HL-60/S4 treated with retinoic acid at 250 ng/mL for 4 days and 3 days (cell line): ENCODE data around the gene GNA15.
"Not testable (repeated sequence)": the region's sequence is repeated elsewhere in the genome, so short reads cannot be mapped to it uniquely, and the experiment has no call there.

Experiments used
- in situ Hi-C: fragments of 300-500 bp; cut with MboI; formaldehyde crosslinking; loops from 2 replicates; pipeline ENCODE4 v1.7.0; 2022; ENCODE audit warnings: low sequenced_read_pairs

Gene GNA15

DNA sequence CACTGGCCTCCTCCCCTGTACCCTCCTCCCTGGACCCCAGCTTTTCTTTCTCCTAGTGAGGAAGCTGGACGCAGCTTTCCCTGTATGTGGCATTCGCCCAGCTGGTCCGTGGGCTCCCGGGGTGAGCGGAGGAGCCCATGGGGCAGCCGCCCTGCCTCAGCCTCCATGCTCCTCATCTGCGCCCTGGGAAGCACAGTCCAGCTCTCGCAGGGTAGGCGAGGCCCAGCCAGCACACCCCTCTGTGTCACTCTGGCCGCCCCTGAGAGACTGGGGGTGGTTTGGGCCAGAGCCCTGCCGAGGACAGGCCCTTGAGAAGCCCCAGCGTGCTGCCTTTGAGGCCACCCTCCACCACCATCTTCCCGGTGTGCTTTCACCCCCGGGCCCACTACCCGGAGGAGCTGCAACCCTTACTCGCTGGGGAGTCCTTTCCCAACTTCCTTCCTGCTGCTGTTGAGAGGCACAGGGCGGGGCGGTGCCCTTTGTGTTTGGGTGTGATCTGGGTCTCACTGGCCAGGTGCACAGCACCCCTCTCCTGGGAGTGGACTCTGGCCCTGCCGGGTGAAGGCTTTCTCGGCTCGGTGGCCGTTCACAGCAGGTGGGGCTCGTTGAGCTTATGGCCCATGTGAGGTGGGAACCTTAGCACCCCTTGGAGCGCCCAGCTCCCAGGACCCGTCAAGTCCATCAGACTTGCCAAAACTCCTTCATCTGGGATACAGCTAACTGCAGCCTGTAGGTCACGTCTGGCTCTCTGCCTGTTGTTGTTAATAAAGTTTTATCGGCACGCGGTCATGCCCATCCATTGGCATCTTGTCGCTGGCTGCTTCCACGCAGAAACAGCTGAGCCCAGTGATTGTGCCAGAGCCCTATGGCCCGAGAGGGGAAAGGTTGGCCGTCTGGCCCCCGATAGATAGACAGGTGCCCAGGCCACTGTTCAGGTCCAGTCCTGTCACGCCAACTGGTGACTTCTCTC is 53.1 kb downstream of the GNA15 start:
- in situ Hi-C loops: no loop called here

- in situ Hi-C loops: no loop called here
Observed at GRCh38 chr19:3189702-3190469, 54.1 kb downstream of the GNA15 start.

- in situ Hi-C loops: no loop called here
Observed at GRCh38 chr19:3190470-3190770, 54.6 kb downstream of the GNA15 start.

DNA sequence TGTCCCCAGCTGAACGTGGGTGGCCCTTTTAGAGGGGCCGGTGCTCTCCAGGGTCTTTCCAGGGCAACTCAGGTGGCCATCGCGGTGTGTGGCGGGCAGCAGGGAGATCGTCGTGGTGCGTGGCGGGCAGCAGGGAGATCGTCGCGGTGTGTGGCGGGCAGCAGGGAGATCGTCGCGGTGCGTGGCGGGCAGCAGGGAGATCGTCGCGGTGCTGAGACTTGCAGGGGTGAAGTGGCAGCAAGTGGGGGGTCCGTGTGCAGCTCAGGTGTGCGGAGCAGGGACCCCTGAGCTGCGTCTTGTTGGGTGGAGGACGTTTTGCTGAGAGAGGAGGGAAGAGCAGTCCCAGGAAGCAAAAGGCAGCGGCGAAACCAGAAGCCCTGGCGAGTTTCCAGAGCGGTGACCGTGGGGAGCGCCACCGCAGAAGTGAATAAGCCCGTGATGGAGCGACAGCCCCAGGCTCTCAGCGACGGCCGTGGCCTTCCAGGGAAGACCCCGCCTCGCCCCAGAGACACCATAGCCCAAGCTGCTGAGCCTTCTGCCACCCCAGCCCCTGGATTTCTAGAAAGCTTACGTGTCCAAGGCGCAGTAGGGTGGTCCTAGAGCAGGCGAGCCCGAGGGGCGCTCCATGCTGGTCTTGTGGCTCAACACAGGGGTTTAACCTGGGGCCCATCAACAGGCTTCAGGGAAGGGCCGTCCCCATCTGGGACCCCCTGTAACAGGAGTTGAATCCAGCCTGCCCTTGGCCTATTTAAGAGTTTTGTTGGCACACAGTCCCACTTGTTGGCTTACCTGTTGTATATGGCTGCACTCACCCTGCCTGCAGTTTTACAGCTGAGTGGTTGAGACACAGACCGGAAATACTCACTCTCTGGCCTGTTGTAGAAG is 55.3 kb downstream of the GNA15 start:
- in situ Hi-C loops: no loop called here

DNA sequence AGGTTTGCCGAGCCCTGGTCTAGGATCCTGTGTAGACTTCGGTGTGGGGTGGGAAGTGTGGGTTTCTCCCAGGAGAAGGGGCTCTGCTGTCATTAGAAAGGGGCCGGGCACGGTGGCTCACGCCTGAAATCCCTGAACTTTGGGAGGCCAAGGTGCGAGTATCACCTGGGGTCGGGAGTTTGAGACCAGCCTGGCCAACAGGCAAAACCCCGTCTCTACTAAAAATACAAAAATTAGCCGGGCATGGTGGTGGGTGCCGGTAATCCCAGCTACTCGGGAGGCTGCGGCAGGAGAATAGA is 55.9 kb downstream of the GNA15 start:
- in situ Hi-C loops: not testable (repeated sequence)

DNA sequence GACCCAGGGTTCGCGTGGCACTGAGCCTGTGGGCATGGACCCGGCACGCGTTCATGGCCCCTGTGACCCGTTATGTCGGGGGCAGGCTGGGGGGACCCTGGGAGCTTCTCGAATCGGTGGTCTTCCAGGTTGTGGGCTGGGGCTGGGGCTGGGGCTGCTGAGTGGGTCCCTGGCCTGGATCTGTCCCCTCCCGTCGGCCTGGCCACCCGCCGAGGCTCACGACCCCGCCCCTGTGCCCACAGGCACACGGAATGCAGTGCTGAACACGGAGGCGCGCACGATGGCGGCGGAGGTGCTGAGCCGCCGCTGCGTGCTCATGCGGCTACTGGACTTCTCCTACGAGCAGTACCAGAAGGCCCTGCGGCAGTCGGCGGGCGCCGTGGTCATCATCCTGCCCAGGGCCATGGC is 56.4 kb downstream of the GNA15 start:
- in situ Hi-C loops: no loop called here

GRCh38 chr19:3192684-3193083 is 56.9 kb downstream of the GNA15 start:
- in situ Hi-C loops: no loop called here

DNA sequence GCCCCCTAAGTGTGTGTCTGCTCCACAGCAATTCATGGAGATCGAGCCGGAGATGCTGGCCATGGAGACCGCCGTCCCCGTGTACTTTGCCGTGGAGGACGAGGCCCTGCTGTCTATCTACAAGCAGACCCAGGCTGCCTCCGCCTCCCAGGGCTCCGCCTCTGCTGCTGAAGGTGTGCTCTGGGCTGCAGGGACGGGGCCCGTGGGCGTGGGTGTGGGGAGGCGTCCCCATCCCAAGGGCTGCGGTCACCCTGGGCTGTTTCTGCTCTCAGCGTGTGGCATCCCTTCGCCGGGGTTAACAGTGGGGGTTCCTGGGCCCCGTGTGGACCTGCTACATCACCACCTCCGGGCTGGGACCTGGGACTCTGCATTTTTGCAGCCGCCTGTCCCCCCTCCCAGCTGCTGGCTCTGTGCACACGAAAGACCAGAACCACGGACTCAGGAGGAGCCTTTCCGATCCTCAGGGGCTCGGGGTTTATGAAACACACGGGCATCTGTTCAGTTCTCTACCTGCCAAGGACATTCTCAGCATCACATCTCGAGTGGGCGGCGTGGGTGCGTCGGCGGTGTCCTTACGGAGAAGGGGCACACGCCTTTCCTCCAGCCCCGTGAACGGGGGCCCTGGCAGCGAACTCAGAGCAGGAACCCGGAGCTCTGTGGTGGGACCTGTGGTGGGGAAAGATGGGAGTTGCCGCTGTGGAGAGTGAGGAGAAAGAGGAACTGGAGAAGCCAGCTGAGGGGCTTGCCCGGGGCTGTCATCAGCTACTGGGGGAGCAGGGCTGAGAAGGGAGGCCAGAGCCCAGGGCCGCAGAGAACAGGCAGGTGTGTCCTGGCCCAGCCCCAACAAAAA is 57.6 kb downstream of the GNA15 start:
- in situ Hi-C loops: no loop called here

GRCh38 chr19:3194106-3195087 is 58.6 kb downstream of the GNA15 start:
- in situ Hi-C loops: no loop called here

DNA sequence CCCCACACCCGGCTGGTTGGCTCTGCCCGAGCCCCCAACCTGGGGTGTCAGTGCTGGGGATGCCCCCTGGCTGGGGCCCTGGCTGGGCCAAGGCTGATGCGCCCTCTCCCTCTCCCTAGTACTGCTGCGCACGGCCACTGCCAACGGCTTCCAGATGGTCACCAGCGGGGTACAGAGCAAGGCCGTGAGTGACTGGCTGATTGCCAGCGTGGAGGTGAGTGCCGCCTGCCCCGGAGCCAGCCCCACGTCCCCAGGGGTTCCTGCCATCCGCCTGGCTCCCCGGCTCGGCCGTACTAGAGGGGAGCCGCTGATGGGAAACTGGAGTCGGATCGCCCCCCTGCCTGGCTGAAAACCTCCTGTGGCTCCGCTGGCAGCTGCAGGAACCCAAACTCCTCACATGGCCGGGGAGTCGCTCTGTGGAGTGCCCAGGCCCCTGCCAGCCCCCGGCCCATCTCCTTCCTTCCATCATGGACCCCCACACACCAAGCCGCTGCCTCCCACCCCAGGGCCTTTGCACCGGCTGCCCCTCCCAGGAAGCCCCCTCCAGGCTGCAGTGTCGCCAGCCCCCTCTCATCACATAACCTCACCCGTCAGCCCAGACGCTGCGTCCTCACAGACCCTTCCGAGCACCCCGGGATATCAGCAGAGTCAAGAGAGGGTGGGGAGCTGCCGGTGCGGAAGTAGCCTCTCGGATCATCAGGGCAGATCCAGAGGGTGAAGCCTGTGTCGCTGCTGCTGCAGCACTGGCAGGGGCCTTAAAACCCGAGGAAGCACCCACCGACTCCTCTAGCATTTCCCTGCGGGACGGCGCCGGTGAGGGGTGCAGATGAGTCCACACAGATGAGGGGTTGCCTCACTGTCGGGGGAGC is 60.5 kb downstream of the GNA15 start:
- in situ Hi-C loops: no loop called here

DNA sequence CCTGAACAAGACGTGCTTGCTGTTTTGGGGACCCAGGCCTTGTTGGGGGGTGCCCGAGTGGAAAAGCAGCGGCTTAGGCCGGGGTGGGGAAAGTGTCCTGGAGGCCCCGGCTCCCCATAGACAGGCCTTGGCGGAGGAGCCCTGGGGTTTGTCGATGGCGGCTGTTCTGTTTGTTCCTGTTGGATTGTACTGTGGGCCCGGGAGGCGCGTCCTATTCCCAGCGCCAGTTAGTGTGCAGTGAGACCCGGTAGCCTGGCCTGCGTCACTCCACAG is 61.0 kb downstream of the GNA15 start:
- in situ Hi-C loops: no loop called here

- in situ Hi-C loops: no loop called here
Observed at GRCh38 chr19:3198901-3199700, 63.3 kb downstream of the GNA15 start.

GRCh38 chr19:3201072-3201700 is 65.4 kb downstream of the GNA15 start:
- in situ Hi-C loops: no loop called here

DNA sequence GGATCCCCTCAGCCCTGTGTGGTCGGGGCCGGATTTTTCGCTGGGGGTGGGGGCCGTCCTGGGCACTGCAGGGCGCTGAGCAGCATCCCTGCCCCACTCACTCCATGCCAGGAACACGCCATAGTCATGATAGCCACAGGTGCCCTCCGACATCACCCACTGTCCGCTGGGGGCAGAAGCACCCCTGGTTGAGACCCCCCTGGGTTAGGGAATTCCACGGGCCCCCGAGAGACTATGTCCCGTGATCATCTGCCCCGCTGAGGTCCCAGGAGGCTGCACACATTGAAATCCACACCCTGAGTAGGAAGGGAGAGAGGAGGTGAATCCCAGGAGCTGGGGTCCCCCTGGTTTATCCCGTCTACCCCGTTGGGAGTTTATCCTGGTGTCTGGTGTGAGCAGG is 66.1 kb downstream of the GNA15 start:
- in situ Hi-C loops: no loop called here

DNA sequence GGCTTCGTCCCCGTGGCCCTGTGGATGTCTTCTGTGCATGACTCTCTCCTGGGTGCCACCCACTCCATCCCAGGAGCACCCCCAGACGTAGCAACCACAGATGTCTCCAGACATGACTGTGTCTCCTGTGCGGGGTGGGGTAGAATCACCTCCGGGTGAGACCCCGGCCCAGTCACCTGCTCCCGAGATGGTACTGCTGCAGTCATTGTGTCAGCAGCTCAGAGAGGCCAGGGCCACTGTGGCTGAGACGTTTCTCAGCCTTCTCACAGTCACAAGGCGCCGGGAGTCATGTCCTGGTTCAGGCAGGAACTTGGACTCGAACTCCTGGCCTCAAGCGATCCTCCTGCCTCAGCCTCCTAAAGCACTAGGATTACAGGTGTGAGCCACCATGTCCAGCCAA is 66.5 kb downstream of the GNA15 start:
- in situ Hi-C loops: no loop called here

DNA sequence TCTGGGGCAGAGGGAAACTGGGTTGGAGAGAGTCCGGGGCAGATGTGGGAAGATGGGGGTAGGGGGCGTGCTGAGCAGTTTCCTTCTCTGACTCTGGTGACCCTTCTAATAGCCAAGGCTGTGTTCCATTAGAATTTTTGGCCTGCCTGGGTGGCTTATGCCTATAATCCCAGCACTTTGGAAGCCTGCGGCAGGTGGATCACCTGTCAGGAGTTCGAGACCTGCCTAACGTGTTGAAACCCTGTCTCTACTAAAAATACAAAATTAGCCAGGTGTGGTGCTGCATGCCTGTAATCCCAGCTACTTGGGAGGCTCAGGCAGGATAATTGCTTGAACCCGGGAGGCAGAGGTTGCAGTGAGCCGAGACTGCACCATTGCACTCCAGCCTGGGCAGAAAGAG is 67.1 kb downstream of the GNA15 start:
- in situ Hi-C loops: not testable (repeated sequence)
